GM03348 (cell line): ENCODE results near the gene SLC7A5.
"Not testable (repeated sequence)": the region's sequence is repeated elsewhere in the genome, so short reads cannot be mapped to it uniquely, and the experiment has no call there.

ENCODE experiments used
- DNase-seq: peaks from one replicate; pipeline ENCODE4 v3.0.0; 2012; ENCODE audit warnings: low spot score

SLC7A5 gene

GRCh38 chr16:87869061-87869878 is at the start of gene SLC7A5:
Gene SLC7A5, minus strand, starts transcription at chr16:87869507. Its CDS starts 85 bp downstream, at chr16:87869422.
- DNase-seq: peak; percentile 92

GRCh38 chr16:87918338-87918737 is 49.0 kb upstream of the SLC7A5 start:
- DNase-seq: peak; percentile 53

GRCh38 chr16:87917503-87917902 is 48.2 kb upstream of the SLC7A5 start:
- no peak for DNase-seq

- DNase-seq: no peak
Observed at GRCh38 chr16:87914812-87915211, 45.5 kb upstream of the SLC7A5 start.

- DNase-seq: not testable (repeated sequence)
Observed at GRCh38 chr16:87914021-87914725, 44.9 kb upstream of the SLC7A5 start.

GRCh38 chr16:87912691-87913090 is 43.4 kb upstream of the SLC7A5 start:
- DNase-seq: not testable (repeated sequence)

- DNase-seq: peak; percentile 72
Observed at GRCh38 chr16:87911106-87911763, 41.9 kb upstream of the SLC7A5 start.

- peak; percentile 84 for DNase-seq
Observed at GRCh38 chr16:87909203-87909935, 40.1 kb upstream of the SLC7A5 start.

GRCh38 chr16:87908101-87908500 is 38.8 kb upstream of the SLC7A5 start:
- not testable (repeated sequence) for DNase-seq

- DNase-seq: not testable (repeated sequence)
Observed at GRCh38 chr16:87905521-87905920, 36.2 kb upstream of the SLC7A5 start.

GRCh38 chr16:87904963-87905362 is 35.7 kb upstream of the SLC7A5 start:
- not testable (repeated sequence) for DNase-seq

GRCh38 chr16:87900489-87900888 is 31.2 kb upstream of the SLC7A5 start:
- DNase-seq: not testable (repeated sequence)

- no peak for DNase-seq
Observed at GRCh38 chr16:87897521-87898505, 28.5 kb upstream of the SLC7A5 start.

GRCh38 chr16:87896924-87897520 is 27.7 kb upstream of the SLC7A5 start:
- not testable (repeated sequence) for DNase-seq

GRCh38 chr16:87896176-87896890 is 27.0 kb upstream of the SLC7A5 start:
- peak; percentile 53 for DNase-seq

- peak; percentile 19 for DNase-seq
Observed at GRCh38 chr16:87895641-87896141, 26.4 kb upstream of the SLC7A5 start.

GRCh38 chr16:87894005-87894404 is 24.7 kb upstream of the SLC7A5 start:
- DNase-seq: not testable (repeated sequence)

GRCh38 chr16:87891764-87892163 is 22.5 kb upstream of the SLC7A5 start:
- no peak for DNase-seq

- not testable (repeated sequence) for DNase-seq
Observed at GRCh38 chr16:87889762-87890161, 20.5 kb upstream of the SLC7A5 start.
